ENCODE results near the gene ADAT3. TPM values are rescaled to one million over a fixed set of nuclear protein-coding genes. Genes with fewer than 3 reads are reported as not detected.

ADAT3 gene
- total and polyA plus RNA-seq, 8 donors = 4.2 to 75.9 (median 6.3) TPM

- Histone ChIP-seq H3K27me3 (no peaks in the 10 kb centered on the region), H3K27ac (no peak overlapping the region), H3K36me3 (peaks cover 30 to 67% (median 56%) of the 10 kb centered on the region in 4 donors), H3K4me1 (peaks cover 11 to 31% (median 27%) of the 10 kb centered on the region in 4 donors), H3K9me3 (no peaks in the 10 kb centered on the region), H3K4me3 (no peak overlapping the region)
- DNase-seq = no peak
- no peak for TF ChIP-seq EP300 (IDR thresholded peaks at IDR 0.05)
- TF ChIP-seq, protein P1, sequence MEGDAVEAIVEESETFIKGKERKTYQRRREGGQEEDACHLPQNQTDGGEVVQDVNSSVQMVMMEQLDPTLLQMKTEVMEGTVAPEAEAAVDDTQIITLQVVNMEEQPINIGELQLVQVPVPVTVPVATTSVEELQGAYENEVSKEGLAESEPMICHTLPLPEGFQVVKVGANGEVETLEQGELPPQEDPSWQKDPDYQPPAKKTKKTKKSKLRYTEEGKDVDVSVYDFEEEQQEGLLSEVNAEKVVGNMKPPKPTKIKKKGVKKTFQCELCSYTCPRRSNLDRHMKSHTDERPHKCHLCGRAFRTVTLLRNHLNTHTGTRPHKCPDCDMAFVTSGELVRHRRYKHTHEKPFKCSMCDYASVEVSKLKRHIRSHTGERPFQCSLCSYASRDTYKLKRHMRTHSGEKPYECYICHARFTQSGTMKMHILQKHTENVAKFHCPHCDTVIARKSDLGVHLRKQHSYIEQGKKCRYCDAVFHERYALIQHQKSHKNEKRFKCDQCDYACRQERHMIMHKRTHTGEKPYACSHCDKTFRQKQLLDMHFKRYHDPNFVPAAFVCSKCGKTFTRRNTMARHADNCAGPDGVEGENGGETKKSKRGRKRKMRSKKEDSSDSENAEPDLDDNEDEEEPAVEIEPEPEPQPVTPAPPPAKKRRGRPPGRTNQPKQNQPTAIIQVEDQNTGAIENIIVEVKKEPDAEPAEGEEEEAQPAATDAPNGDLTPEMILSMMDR (IDR thresholded peaks at IDR 0.05) = no peak
- TF ChIP-seq POLR2A (IDR thresholded peaks at IDR 0.05) = no peak
- no peak for TF ChIP-seq POLR2AphosphoS5 (IDR thresholded peaks at IDR 0.05)
- 76 to 86% (median 83%) methylated on average over 14 to 23 of the region's 23 CpGs for WGBS, 5 donors
- intact Hi-C loops (cut with DNase I; ENCODE audit: low total_unique reads) = no loop called here
These were observed 8.8 kb downstream of the ADAT3 start for GRCh38 chr19:1913781-1914577.

GRCh38 chr19:1914826-1915341 lies 9.7 kb downstream of the ADAT3 start:
- WGBS, 5 donors = 84 to 97% (median 91%) methylated on average over 15 to 23 of the region's 23 CpGs
- DNase-seq = no peak
- TF ChIP-seq POLR2AphosphoS5 (IDR thresholded peaks at IDR 0.05) = no peak
- TF ChIP-seq EP300 (IDR thresholded peaks at IDR 0.05) = no peak
- no peak for TF ChIP-seq POLR2A (IDR thresholded peaks at IDR 0.05)
- Histone ChIP-seq H3K27me3 (no peaks in the 10 kb centered on the region), H3K27ac (no peak overlapping the region), H3K9me3 (no peaks in the 10 kb centered on the region), H3K4me3 (no peak overlapping the region), H3K36me3 (peaks cover 38 to 76% (median 65%) of the 10 kb centered on the region in 4 donors), H3K4me1 (peaks cover 2 to 22% (median 17%) of the 10 kb centered on the region in 4 donors)
- intact Hi-C loops (cut with DNase I; ENCODE audit: low total_unique reads) = no loop called here

GRCh38 chr19:1917146-1917545 lies 11.9 kb downstream of the ADAT3 start:
- intact Hi-C loops (cut with DNase I; ENCODE audit: low total_unique reads) = no loop called here
- Histone ChIP-seq H3K4me1 (peaks cover 0 to 9% (median 2%) of the 10 kb centered on the region in 4 donors), H3K27me3 (no peaks in the 10 kb centered on the region), H3K27ac (no peak overlapping the region), H3K36me3 (peaks cover 58 to 95% (median 83%) of the 10 kb centered on the region in 4 donors), H3K9me3 (no peaks in the 10 kb centered on the region), H3K4me3 (no peak overlapping the region)
- WGBS, 5 donors = 71 to 92% (median 91%) methylated on average over 17 of the region's 17 CpGs
- TF ChIP-seq POLR2A (IDR thresholded peaks at IDR 0.05) = no peak
- no peak for TF ChIP-seq EP300 (IDR thresholded peaks at IDR 0.05)
- TF ChIP-seq, protein P1 (IDR thresholded peaks at IDR 0.05) = no peak
- TF ChIP-seq POLR2AphosphoS5 (IDR thresholded peaks at IDR 0.05) = no peak
- DNase-seq = no peak

- no peak for DNase-seq
- H3K4me3 ChIP-seq = no peak overlapping the region
- H3K27me3 ChIP-seq = no peaks in the 10 kb centered on the region
- H3K27ac ChIP-seq = no peak overlapping the region
- 94 to 99% (median 96%) methylated on average over 13 to 25 of the region's 25 CpGs for WGBS, 5 donors
- H3K36me3 ChIP-seq = peaks cover 56 to 95% (median 83%) of the 10 kb centered on the region in 4 donors
- H3K9me3 ChIP-seq = no peaks in the 10 kb centered on the region
- peaks cover 0 to 6% (median 0%) of the 10 kb centered on the region in 4 donors for H3K4me1 ChIP-seq
- TF ChIP-seq POLR2A (IDR thresholded peaks at IDR 0.05) (no peak), EP300 (IDR thresholded peaks at IDR 0.05) (no peak), POLR2AphosphoS5 (IDR thresholded peaks at IDR 0.05) (no peak)
- TF ChIP-seq, protein P1 (IDR thresholded peaks at IDR 0.05) = no peak
- intact Hi-C loops (cut with DNase I; ENCODE audit: low total_unique reads) = no loop called here
These were observed 12.7 kb downstream of the ADAT3 start for GRCh38 chr19:1917926-1918325.

Data from stomach (tissue), 9 donors.